Measurements from ENCODE around the gene MAN1C1. TPM values are rescaled to one million over a fixed set of nuclear protein-coding genes. Genes with fewer than 3 reads are reported as not detected.

The MAN1C1 gene
- total RNA-seq, 1 experiment from 2014 or later: 9.3 TPM

- Histone ChIP-seq H3K18ac (ENCODE audit: insufficient read length, low read depth, low read length) (no peak overlapping the region), H2BK20ac (ENCODE audit: low read depth, low read length, poor library complexity, severe bottlenecking) (no peak overlapping the region), H4K8ac (replicated peaks; ENCODE audit: insufficient read length, low read depth, low read length) (no peak overlapping the region), H3K23ac (ENCODE audit: insufficient read length, low read depth, low read length) (no peak overlapping the region), H2BK15ac (ENCODE audit: low read depth, low read length) (no peak overlapping the region), H3K14ac (ENCODE audit: insufficient read depth, low read length) (no peak overlapping the region), H3T11ph (ENCODE audit: low read length) (no peak overlapping the region), H2BK12ac (ENCODE audit: insufficient read length, low read depth, low read length) (no peak overlapping the region), H3K4ac (ENCODE audit: low read depth, low read length) (no peak overlapping the region), H3K79me1 (ENCODE audit: insufficient read depth, low read depth, low read length, poor library complexity, severe bottlenecking) (peaks cover 3% of the 10 kb centered on the region), H3K56ac (ENCODE audit: insufficient read length, low read depth, low read length) (no peak overlapping the region), H2AFZ (ENCODE audit: low read length) (no peak overlapping the region), H4K20me1 (ENCODE audit: control insufficient read depth, insufficient read depth, insufficient read length) (no peaks in the 10 kb centered on the region), H3K9ac (ENCODE audit: extremely low read depth, insufficient read length, low read length) (no peak overlapping the region), H2BK120ac (ENCODE audit: low read depth, low read length, poor library complexity, severe bottlenecking) (no peak overlapping the region), H3K79me2 (ENCODE audit: insufficient read depth, low read length) (no peaks in the 10 kb centered on the region), H3K4me1 (ENCODE audit: insufficient read depth, low read length) (no peaks in the 10 kb centered on the region), H4K91ac (ENCODE audit: insufficient read length, low read depth, low read length) (no peak overlapping the region), H3K27ac (ENCODE audit: insufficient read length, low read depth, low read length) (no peak overlapping the region), H3K4me2 (ENCODE audit: insufficient read depth, insufficient read length, low read length) (no peak overlapping the region), H3K27me3 (ENCODE audit: insufficient read depth, low read length) (no peaks in the 10 kb centered on the region), H4K5ac (ENCODE audit: insufficient read length, low read depth, low read length) (no peak overlapping the region), H3K9me3 (ENCODE audit: control insufficient read depth, low read depth, low read length) (no peaks in the 10 kb centered on the region), H2AK5ac (ENCODE audit: insufficient read length, low read length) (no peak overlapping the region), H2BK5ac (ENCODE audit: insufficient read length, low read length) (no peak overlapping the region), H3K23me2 (ENCODE audit: insufficient read length, low read depth, low read length, poor library complexity, severe bottlenecking) (no peaks in the 10 kb centered on the region)
- no CpG with 5 or more reads among the region's 6 CpGs for WGBS (ENCODE audit: extremely low coverage, insufficient read length, low lambda C conversion rate)
- DNase-seq: no peak
- peaks cover 29 to 87% (median 78%) of the 10 kb centered on the region in 3 experiments; a peak in 6 of 7 replicates for H3K36me3 Mint-ChIP-seq (ENCODE audit: insufficient read depth in 1 of 3, low read depth in 3 of 3)
- no peaks in the 10 kb centered on the region for H3K27me3 Mint-ChIP-seq (ENCODE audit: low read depth)
- 0 out of 4 replicates have a peak, but pooled peaks cover 3% of the 10 kb centered on the region in 2 experiments for H3K4me1 Mint-ChIP-seq
- H3K27ac Mint-ChIP-seq: no peak overlapping the region
- H3K9me3 Mint-ChIP-seq: no peaks in the 10 kb centered on the region
- TF ChIP-seq CTCF (conservative IDR thresholded peaks at IDR 0.05): no peak
- H3K4me3 Mint-ChIP-seq: no peak overlapping the region
Observed at GRCh38 chr1:25832336-25833037, 215.9 kb downstream of the MAN1C1 start.
